K562 (cell line): ENCODE measurements around the gene AHI1. TPM values are rescaled to one million over a fixed set of nuclear protein-coding genes. Genes with fewer than 3 reads are reported as not detected.
A peak's percentile ranks its signal among the peaks of the same experiment; 100 is the strongest.

Experiments
- ATAC-seq: fragments of 200-7000 bp; cut with Tn5 transposase; 3 replicates; pipeline ENCODE4 v1.9.1; 2020; ENCODE audit warnings: moderate library complexity
- BruUV-seq: library from RNA; stranded (reverse); fragments of 400-500 nt; replicated peaks from 2 replicates; lab custom pipeline; 2021; lab: Mats Ljungman, UMichigan
- CTCF ChIA-PET: fragments of 300-600 bp; formaldehyde crosslinking; extraction: SDS; loops from one replicate; lab custom pipeline; 2021; ENCODE audit warnings: low intra/inter-chr PET ratio; lab: Yijun Ruan, JAX
- POLR2A ChIA-PET: fragments of 300-600, 350-650 bp; sonication (Branson Sonifier 250); formaldehyde crosslinking; extraction: SDS; loops from one replicate; lab custom pipeline; 2021; ENCODE audit warnings: antibody characterized with exemption, inconsistent platforms; lab: Yijun Ruan, JAX
- DNase-seq, 4 experiments: peaks; one replicate each; pipeline versions ENCODE4 v3.0.0 to v3.0.0-alpha.2; 2011 to 2018; ENCODE audit warnings: low spot score in 3 of 4, mixed read lengths in 3 of 4; ENCODE audit errors: extremely low read depth in 1 of 4
- FAIRE-seq: peaks from 2 replicates; lab custom pipeline; 2011; peaks lifted over from hg19 to GRCh38; lab: Jason Lieb, UNC
- H2AFZ ChIP-seq: 2 replicates; pipeline ENCODE4 v1.6.0; 2011; ENCODE audit warnings: low read depth, low read length, control low read depth, inconsistent platforms
- H3K27ac ChIP-seq: fragments of 200-600 bp; 3 replicates; pipeline ENCODE4 v1.8.0; 2011; ENCODE audit warnings: low read depth, mild to moderate bottlenecking, control low read depth, inconsistent platforms, low read length, moderate library complexity, mixed read lengths; ENCODE audit errors: extremely low read depth
- H3K27me3 ChIP-seq, 2 experiments: fragments of 300-600 bp in 1 of 2; 2 replicates in 1 of 2; 3 replicates in 1 of 2; pipeline versions ENCODE4 v1.6.0 to v1.8.0; 2011; ENCODE audit warnings: inconsistent platforms in 2 of 2, low read length in 2 of 2, mild to moderate bottlenecking in 1 of 2, mixed read lengths in 1 of 2, moderate library complexity in 1 of 2; ENCODE audit not compliant: control insufficient read depth in 2 of 2, insufficient read depth in 2 of 2
- H3K36me3 ChIP-seq: fragments of 300-600 bp; 3 replicates; pipeline ENCODE4 v1.8.0; 2011; ENCODE audit warnings: mild to moderate bottlenecking, low read length, inconsistent platforms; ENCODE audit not compliant: control insufficient read depth, insufficient read depth
- H3K4me1 ChIP-seq, 2 experiments: fragments of 200-600 bp in 1 of 2; replicated peaks in 1 of 2; 2 replicates in 1 of 2; 3 replicates in 1 of 2; pipeline versions ENCODE4 v1.5.1 to v1.8.0; 2011; ENCODE audit warnings: inconsistent platforms in 2 of 2, low read length in 2 of 2, mild to moderate bottlenecking in 1 of 2, mixed read lengths in 1 of 2, moderate library complexity in 1 of 2; ENCODE audit not compliant: control insufficient read depth in 2 of 2, insufficient read depth in 2 of 2
- H3K4me2 ChIP-seq: 2 replicates; pipeline ENCODE4 v1.6.1; 2011; ENCODE audit warnings: low read length, control low read depth, inconsistent platforms, mixed read lengths; ENCODE audit not compliant: insufficient read depth
- H3K4me3 ChIP-seq: fragments of 200-600 bp; sonication (generic), shearing (Covaris generic); 2 replicates; pipeline ENCODE4 v1.5.1; 2016; ENCODE audit warnings: control low read depth, inconsistent platforms
- H3K79me2 ChIP-seq: fragments of 200-600 bp; 3 replicates; pipeline ENCODE4 v1.8.0; 2011; ENCODE audit warnings: low read length, inconsistent platforms; ENCODE audit not compliant: control insufficient read depth, insufficient read depth
- H3K9ac ChIP-seq, 2 experiments: 2 replicates each; pipeline versions ENCODE4 v1.6.0 to v1.6.1; 2011; ENCODE audit warnings: low read depth in 2 of 2, low read length in 2 of 2, control low read depth in 1 of 2, inconsistent platforms in 1 of 2, mild to moderate bottlenecking in 1 of 2, mixed read lengths in 1 of 2; ENCODE audit not compliant: insufficient read depth in 1 of 2
- H3K9me1 ChIP-seq: one replicate; pipeline ENCODE4 v1.6.0; 2011; ENCODE audit warnings: inconsistent platforms, mild to moderate bottlenecking, low read length, moderate library complexity; ENCODE audit not compliant: control insufficient read depth, insufficient read depth
- H3K9me3 ChIP-seq: replicated peaks from 2 replicates; pipeline ENCODE4 v1.5.1; 2011; ENCODE audit warnings: low read depth, low read length, inconsistent platforms; ENCODE audit not compliant: control insufficient read depth, insufficient read depth
- H4K20me1 ChIP-seq: replicated peaks from 2 replicates; pipeline ENCODE4 v1.6.1; 2011; ENCODE audit warnings: low read length, inconsistent platforms, mixed read lengths; ENCODE audit not compliant: control insufficient read depth, insufficient read depth
- ARID2 ChIP-seq: fragments of 450-650 bp; IDR thresholded peaks from 2 replicates; pipeline ENCODE4 v1.6.1; 2017; ENCODE audit warnings: antibody characterized with exemption, mild to moderate bottlenecking
- CBFA2T2 ChIP-seq: fragments of 450-650 bp; conservative IDR thresholded peaks from 2 replicates; pipeline ENCODE4 v1.6.1; 2017; ENCODE audit warnings: mild to moderate bottlenecking
- CBFA2T3 ChIP-seq: fragments of 450-650 bp; IDR thresholded peaks from 2 replicates; pipeline ENCODE4 v1.6.1; 2017
- CXXC5 ChIP-seq: fragments of 250-450 bp; sonication (Bioruptor Pico); IDR thresholded peaks from 2 replicates; pipeline ENCODE4 v1.8.0; 2022; ENCODE audit warnings: inconsistent platforms, mild to moderate bottlenecking, moderate library complexity
- DMBX1 ChIP-seq: fragments of 250-450 bp; sonication (Bioruptor Pico); IDR thresholded peaks from 2 replicates; pipeline ENCODE4 v1.8.0; 2022; ENCODE audit warnings: inconsistent platforms, mild to moderate bottlenecking, moderate library complexity, borderline replicate concordance
- E2F6 ChIP-seq, 2 experiments: IDR thresholded peaks; 2 replicates each; pipeline ENCODE4 v1.6.1; 2011; ENCODE audit warnings: borderline replicate concordance in 1 of 2, control low read depth in 1 of 2, low read depth in 1 of 2, low read length in 1 of 2, mild to moderate bottlenecking in 1 of 2, mixed read lengths in 1 of 2, moderate library complexity in 1 of 2; ENCODE audit not compliant: insufficient read depth in 1 of 2, insufficient read length in 1 of 2, poor library complexity in 1 of 2, severe bottlenecking in 1 of 2; ENCODE audit errors: extremely low read depth in 1 of 2
- HDAC3 ChIP-seq: fragments of 450-650 bp; IDR thresholded peaks from 2 replicates; pipeline ENCODE4 v1.6.1; 2018; ENCODE audit warnings: borderline replicate concordance, mild to moderate bottlenecking, moderate library complexity; ENCODE audit not compliant: partially characterized antibody
- LEF1 ChIP-seq: fragments of 450-650 bp; IDR thresholded peaks from 2 replicates; pipeline ENCODE4 v1.6.1; 2016; ENCODE audit warnings: mild to moderate bottlenecking
- MAFK ChIP-seq: IDR thresholded peaks from 2 replicates; pipeline ENCODE4 v1.6.1; 2011; ENCODE audit warnings: low read length, improper control_type of control experiment
- PBX2 ChIP-seq, 2 experiments: IDR thresholded peaks in 1 of 2; conservative IDR thresholded peaks in 1 of 2; 2 replicates each; pipeline ENCODE4 v1.6.1; 2016; ENCODE audit warnings: low read depth in 2 of 2, mild to moderate bottlenecking in 1 of 2, missing compliant biosample characterization in 1 of 2, missing genetic modification characterization in 1 of 2, moderate library complexity in 1 of 2
- PHB ChIP-seq: fragments of 250-450 bp; sonication (Bioruptor Pico); IDR thresholded peaks from 2 replicates; pipeline ENCODE4 v1.5.0; 2021
- YY1 ChIP-seq, 3 experiments: IDR thresholded peaks; 2 replicates each; pipeline ENCODE4 v1.6.1; 2011; ENCODE audit warnings: low read length in 2 of 3, mild to moderate bottlenecking in 2 of 3, moderate library complexity in 2 of 3, borderline replicate concordance in 1 of 3, control low read depth in 1 of 3, low read depth in 1 of 3; ENCODE audit not compliant: insufficient read depth in 3 of 3, insufficient replicate concordance in 2 of 3, control insufficient read depth in 1 of 3, insufficient read length in 1 of 3; ENCODE audit errors: extremely low read depth in 1 of 3
- ZC3H8 ChIP-seq: fragments of 450-650 bp; IDR thresholded peaks from 2 replicates; pipeline ENCODE4 v1.6.1; 2017
- ZNF507 ChIP-seq: conservative IDR thresholded peaks from 2 replicates; pipeline ENCODE4 v1.6.1; 2017; ENCODE audit warnings: missing genetic modification characterization, missing compliant biosample characterization
- ZNF830 ChIP-seq: fragments of 250-450 bp; sonication (Bioruptor Pico); IDR thresholded peaks from 2 replicates; pipeline ENCODE4 v1.5.0; 2021; ENCODE audit warnings: mild to moderate bottlenecking
- WGBS: fragments of 100-300 bp; shearing (Covaris generic); methylation state at CpG from one replicate; pipeline ENCODE4 v1.1.6; 2016; ENCODE audit warnings: low coverage, mixed read lengths; ENCODE audit not compliant: insufficient coverage; ENCODE audit errors: missing lambda C conversion rate; 5-methylcytosine and 5-hydroxymethylcytosine counted together
- in situ Hi-C: fragments of 300-500 bp; cut with MboI; formaldehyde crosslinking; loops from 4 replicates; pipeline ENCODE4 v1.15.0; 2018; ENCODE audit warnings: inconsistent platforms, mixed read lengths
- intact Hi-C: fragments of 100-400 bp; cut with micrococcal nuclease; formaldehyde crosslinking; loops from 2 replicates; pipeline ENCODE4 v1.14.2; 2022
- polyA plus RNA-seq, 8 experiments: library from polyadenylated mRNA; depleted of rRNA in 4 of 8; stranded (reverse) in 5 of 8; unstranded in 3 of 8; fragments of >200 nt; fragmentation: Nextera tagmentation in 2 of 8; fragmentation: Illumina TruSeq in 1 of 8; extraction: Ambion mirVana in 2 of 8; extraction: Trizol in 1 of 8; gene quantifications; 2 replicates each; pipeline versions ENCODE4 v1.2.1 to v1.2.3, GENCODE V29; 2011 to 2014; ENCODE audit warnings: inconsistent platforms in 1 of 8, missing spikeins in 1 of 8
- total RNA-seq, 7 experiments: library from RNA; depleted of rRNA in 6 of 7; stranded (reverse); fragments of >200 nt in 6 of 7; fragmentation: Illumina TruSeq in 2 of 7; extraction: Trizol in 2 of 7; gene quantifications; 2 replicates each; pipeline versions ENCODE4 v1.2.1 to v1.2.3, GENCODE V29; 2011 to 2021; ENCODE audit warnings: low replicate concordance in 1 of 7

The AHI1 gene
- total and polyA plus RNA-seq, 9 of the 15 experiments (the other 6 are each of a cell fraction or from before 2014, with no cell fraction given): 24.7 to 54.9 (median 32.2) TPM

DNA sequence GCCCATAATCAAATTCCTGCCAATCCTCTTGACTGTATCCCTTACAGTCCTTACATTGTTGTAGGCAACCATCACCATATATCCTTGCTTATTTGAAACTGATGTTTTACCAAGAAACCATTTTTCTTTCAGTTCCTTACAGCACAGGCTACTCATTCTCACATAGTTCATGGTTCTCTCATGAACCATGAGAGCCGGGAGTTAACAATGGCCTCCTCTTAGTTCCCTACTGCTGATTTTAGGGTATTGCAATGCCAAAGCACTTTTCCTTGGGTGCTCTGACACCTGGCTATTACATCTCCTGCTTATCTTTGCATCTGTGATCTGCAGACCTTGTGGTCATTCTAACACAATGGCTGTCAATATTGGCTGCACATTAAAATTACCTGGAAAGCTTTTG, 183.0 kb downstream of the AHI1 start:
- H3K27me3 ChIP-seq: no peaks in the 10 kb centered on the region
- ATAC-seq: peak; percentile 64
- FAIRE-seq: no peak
- WGBS: 85% methylated on average over 1 of the region's 1 CpG
- H3K4me2 ChIP-seq: no peak overlapping the region
- H3K4me3 ChIP-seq: no peak overlapping the region
- no peaks in the 10 kb centered on the region for H3K79me2 ChIP-seq
- H3K27ac ChIP-seq: no peak overlapping the region
- peak in 2 of 4 experiments; percentile 28 to 38 for DNase-seq
- H3K4me1 ChIP-seq: peaks cover 8 to 41% of the 10 kb centered on the region in 2 experiments
- H3K36me3 ChIP-seq: peaks cover 13% of the 10 kb centered on the region; the same call in 1 of the 3 replicates
- H3K9ac ChIP-seq: no peak overlapping the region
- POLR2A ChIA-PET: interaction anchor here (1.1 kb wide), 1 partner anchor 100 kb away, joined by 3 read pairs; no protein-coding TSS in a partner anchor
- no peak overlapping the region; the same call in 1 of the 2 replicates for H2AFZ ChIP-seq
- in situ Hi-C loops: no loop called here
- no TSS peak for BruUV-seq
- H4K20me1 ChIP-seq: no peaks in the 10 kb centered on the region
- CTCF ChIA-PET: no interaction called here
- no peaks in the 10 kb centered on the region for H3K9me3 ChIP-seq
- H3K9me1 ChIP-seq: no peaks in the 10 kb centered on the region
- intact Hi-C loops: no loop called here
- no peak for TF ChIP-seq ZC3H8
- TF ChIP-seq CXXC5: 0 out of 2 replicates have a peak, but pooled peaks have one; percentile 30
- TF ChIP-seq ZNF830: no peak
- no peak for TF ChIP-seq HDAC3
- TF ChIP-seq PBX2 (CRISPR knock-in tag; IDR thresholded peaks at IDR 0.05; ENCODE audit: low read depth): no peak
- TF ChIP-seq PBX2 (tag; conservative IDR thresholded peaks at IDR 0.05; ENCODE audit: low read depth): 0 out of 2 replicates have a peak, but pooled peaks have one; percentile 4
- no peak for TF ChIP-seq ARID2
- TF ChIP-seq PHB (CRISPR knock-in tag): no peak
- TF ChIP-seq YY1 (IDR thresholded peaks at IDR 0.05; ENCODE audit: borderline replicate concordance in 1 of 3, control insufficient read depth in 1 of 3, extremely low read depth in 1 of 3, insufficient read depth in 3 of 3, insufficient read length in 1 of 3, insufficient replicate concordance in 2 of 3, low read depth in 1 of 3, low read length in 2 of 3): peak in 1 of 3 experiments; percentile 10
- TF ChIP-seq MAFK: no peak
- no peak for TF ChIP-seq CBFA2T2
- TF ChIP-seq E2F6 (IDR thresholded peaks at IDR 0.05; ENCODE audit: borderline replicate concordance in 1 of 2, extremely low read depth in 1 of 2, insufficient read depth in 1 of 2, insufficient read length in 1 of 2, low read depth in 1 of 2, low read length in 1 of 2, poor library complexity in 1 of 2, severe bottlenecking in 1 of 2): no peak
- TF ChIP-seq ZNF507: no peak
- 0 out of 2 replicates have a peak, but pooled peaks have one; percentile 9 for TF ChIP-seq DMBX1 (CRISPR knock-in tag)
- TF ChIP-seq LEF1: no peak
- 0 out of 2 replicates have a peak, but pooled peaks have one; percentile 6 for TF ChIP-seq CBFA2T3
